ENCODE measurements around the gene NKAP.
"Not testable (repeated sequence)": the region's sequence is repeated elsewhere in the genome, so short reads cannot be mapped to it uniquely, and the experiment has no call there.

The NKAP gene

DNA sequence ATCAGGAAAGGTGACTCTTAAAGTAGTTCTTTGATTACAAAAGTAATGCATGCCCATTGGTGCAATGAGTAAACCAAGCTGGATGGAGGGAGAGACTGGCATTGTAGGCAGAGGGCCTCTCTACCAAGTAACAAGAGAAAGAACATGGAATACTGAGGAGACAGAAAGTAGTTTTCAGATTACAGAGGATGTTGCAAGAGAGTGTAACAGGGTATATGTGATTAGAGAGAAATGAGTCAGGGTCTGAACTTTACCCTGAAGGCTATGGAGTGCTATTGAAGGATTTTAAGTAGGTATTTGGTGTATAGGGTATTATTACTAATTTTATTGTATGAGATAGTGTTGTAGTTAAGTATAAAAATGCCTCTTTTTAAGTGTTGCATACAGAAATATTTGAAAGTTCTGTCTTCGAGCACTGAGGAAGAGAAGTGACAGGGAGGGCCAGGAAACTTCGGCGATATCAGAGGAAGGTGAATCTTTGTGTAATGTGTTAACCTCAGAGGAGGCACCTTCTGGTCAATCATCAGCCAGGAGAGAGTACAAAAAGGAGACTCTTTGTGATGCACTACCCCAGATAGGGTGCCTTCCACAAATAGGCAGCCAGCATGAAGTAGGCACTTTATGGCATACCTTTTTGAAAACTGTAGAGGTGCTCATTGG lies 8.2 kb downstream of the NKAP start:
- no peak for DNase-seq

DNA sequence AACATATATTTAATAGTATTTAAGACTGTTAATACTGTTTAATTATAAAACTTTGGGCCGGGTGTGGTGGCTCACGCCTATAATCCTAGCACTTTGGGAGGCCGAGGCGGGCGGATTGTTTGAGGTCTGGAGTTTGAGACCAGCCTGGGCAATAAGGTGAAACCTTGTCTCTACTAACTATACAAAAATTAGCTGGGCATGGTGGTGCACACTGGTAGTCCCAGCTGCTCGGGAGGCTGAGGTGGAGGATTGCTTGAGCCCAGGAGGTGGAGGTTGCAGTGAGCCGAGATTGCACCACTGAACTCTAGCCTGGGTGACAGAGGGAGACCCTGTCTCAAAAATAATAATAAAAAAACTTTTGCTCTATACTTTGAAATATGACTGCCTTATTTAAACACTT lies 21.2 kb downstream of the NKAP start:
- not testable (repeated sequence) for DNase-seq

DNA sequence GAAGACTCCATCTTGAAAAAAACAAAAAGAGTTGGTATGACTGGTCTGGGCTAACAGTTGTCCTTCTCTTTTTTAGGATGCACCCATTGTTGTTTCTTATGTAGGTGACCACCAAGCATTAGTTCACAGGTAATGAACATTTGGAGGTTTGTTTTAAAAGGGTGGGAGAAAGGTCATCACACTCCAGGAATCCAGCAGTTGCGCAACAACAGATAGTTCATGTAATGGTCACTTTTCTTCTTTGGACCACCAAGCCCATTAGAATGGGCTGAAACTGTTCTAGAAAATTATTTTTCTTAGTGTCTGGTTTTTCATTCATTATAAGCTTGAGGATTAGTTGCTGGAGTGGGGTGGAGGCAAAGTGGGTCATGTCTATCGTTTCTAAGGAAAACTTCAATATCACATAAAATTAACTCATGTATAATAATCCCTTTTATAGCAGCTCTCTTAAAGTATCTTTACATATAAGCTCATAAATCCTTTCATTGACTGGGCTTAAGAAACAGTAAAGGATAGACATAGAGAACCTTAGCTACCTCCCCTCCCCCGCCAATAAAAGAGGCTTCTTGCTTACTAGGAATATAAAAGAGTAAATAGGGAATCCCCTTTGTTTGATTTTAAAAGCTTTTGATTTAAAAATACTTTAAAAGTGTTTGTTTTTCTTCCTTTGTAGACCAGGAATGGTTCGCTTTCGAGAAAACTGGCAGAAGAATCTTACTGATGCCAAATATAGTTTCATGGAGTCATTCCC lies 23.5 kb downstream of the NKAP start:
- no peak for DNase-seq

DNA sequence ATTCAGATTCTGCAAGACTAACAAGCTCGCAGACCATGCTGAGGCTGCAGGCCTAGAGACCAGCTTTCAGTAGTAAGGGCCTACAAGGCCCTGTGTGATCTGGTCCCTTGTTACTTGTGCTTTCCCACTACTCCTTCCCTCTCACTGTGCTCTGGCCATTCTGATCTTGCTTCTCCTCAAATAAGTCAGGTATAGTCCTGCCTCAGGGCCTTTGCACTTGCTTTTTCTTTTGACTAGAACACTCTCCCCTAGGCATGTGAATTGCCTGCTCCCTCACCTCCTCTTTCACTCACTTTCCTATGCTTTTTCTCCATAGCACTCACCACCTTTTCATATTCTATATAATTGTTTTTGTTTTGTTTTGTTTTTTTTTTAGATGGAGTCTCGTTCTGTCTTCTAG lies 25.7 kb downstream of the NKAP start:
- DNase-seq, result no peak

DNA sequence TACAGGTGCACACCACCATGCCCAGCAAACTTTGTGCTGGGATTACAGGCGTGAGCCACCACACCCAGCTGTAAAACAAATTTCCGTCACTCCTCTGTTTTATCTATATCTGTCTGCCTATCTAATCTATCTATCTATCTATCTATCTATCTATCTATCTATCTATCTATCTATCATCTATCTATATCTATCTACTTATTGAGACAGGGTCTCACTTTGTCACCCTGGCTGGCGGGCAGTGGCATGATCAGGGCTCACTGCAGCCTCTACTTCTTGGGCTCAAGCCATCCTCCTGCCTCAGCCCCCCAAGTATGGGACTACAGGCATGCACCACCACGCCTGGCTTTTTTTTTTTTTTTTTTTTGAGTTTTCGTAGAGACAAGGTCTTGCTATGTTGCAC lies 27.2 kb downstream of the NKAP start:
- DNase-seq, result no peak

DNA sequence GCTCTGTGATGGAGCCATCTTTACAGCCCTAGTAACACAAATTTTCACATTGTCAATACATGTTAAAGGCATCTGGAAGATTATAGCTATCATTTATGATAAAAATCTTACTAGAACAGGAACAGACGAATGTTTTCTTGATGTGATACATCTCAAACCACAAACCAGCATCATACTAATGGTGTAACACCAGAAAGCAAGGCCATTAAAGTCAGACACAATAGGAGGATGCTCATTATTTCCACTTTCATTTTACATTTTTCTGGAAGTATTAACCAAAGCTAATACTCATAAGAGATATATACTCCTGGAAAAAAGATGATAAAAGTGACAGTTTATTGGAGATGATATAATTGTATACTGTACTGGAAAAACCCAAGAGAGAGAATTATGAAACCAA lies 42.6 kb downstream of the NKAP start:
- DNase-seq, result no peak

DNA sequence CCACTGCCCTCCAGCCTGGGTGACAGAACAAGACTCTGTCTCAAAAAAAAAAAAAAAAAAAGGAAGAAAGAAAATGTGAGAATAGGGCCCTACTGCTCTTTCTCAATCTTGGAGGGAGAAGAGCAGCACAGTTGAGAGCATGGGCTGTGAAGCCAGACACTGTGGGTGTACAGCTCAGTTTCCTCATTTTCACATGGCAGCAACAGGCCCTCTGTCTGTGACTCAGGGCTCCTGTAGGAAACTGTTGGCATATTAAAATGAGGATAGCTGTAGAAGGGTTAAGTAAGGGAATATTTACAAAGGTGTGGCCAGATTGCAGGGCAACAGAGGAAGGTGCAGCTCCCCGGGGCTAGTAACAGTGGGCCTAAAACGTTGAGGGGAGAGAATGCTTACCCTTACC lies 44.4 kb downstream of the NKAP start:
- DNase-seq, result no peak

DNA sequence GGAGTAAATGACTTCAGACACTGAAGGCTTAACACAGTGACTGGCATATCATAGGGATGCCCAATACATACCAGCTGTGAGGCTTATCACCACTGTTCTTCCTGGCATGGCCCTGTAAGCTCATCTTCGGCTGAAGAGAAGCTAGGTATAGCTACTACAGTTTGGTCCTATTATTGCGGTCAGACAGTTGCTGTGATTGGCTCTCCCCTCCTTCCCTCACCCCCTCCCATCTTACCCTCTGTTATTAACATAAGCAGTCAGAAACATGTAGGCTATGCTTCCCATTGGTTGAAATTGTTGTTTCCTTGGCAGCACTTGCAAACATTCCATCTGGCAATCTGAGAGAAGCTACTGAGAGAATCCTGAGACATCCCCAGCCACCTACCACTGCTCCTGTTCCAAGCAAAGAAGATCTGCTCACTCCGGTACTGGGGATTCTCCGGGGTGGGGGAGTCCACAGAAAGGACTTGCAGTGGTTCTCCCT lies 47.7 kb downstream of the NKAP start, which contains the start of gene AKAP14:
AKAP14 (plus strand) TSS at position 51 of the 484 bp plus-strand sequence. CDS start 7,331 bp downstream, outside the sequence.
- no peak for DNase-seq

DNA sequence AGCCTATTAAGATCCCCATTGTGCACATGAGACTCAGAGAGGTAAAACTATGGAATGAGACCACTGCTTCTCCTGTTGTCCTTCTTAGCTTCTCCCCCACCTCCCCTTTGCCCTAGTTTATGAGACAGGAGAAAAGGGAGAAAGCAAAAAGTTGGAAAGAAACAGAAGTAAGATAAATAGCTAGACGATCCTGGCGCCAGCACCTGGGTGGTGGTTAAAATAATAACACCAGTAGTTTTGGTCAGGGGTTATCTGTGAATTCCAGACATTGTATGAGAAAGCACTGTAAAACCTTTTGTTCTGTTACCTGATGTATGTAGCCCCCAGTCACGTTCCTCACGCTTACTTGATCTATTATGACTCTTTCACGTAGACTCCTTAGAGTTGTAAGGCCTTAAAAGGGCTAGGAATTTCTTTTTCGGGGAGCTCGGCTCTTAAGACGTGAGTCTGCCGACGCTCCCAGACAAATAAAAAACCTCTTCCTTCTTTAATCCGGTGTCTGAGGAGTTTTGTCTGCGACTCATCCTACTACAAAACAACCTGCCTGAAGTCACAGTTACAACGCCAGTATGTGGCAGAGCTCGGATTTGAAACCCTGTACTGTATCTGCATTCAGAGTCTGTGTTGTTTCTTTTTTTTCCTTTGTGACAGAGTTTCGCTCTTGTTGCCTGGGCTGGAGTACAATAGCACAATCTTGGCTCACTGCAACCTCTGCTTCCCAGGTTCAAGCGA lies 51.4 kb downstream of the NKAP start:
- not testable (repeated sequence) for DNase-seq

DNA sequence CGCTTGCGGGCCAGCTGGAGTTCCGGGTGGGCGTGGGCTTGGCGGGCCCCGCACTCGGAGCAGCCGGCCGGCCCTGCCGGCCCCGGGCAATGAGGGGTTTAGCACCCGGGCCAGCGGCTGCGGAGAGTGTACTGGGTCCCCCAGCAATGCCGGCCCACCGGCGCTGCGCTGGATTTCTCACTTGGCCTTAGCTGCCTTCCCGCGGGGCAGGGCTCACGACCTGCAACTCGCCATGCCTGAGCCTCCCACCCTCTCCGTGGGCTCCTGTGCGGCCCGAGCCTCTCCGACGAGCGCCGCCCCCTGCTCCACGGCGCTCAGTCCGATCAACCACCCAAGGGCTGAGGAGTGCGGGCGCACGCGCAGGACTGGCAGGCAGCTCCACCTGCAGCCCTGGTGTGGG lies 52.9 kb downstream of the NKAP start:
- not testable (repeated sequence) for DNase-seq

DNA sequence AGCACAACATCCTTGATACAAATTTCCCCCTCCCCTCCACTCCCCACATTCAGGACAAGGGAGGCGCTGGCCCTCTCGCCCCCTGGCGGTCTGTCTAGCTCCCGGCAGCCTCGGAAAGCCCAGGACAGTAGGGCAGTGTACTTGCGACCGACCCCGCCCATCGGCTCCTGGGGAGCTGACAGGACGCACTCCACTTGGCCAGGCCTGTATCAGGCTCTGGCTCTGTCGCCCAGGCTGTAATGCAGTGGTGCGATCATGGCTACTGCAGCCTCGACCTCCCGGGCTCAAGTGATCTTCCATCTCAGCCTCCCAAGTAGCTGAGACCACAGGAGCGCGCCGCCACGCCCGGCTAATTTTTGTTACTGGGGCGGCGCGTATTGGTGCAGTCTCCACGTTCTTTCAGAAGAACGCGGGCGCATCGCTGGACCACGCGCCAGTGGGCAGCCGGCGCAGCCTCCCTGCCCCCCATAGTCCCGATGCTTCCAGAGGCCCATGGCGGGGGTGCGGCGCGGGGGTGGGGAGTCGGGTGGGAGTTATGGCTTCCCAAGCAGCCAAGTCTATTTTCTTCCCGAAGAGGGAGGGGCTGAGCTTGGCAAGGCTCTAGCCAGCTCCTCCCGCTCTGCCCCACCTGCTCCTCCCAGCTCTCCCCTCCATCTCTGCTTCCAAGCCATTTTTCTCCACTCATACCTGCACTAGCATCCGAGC lies 55.7 kb downstream of the NKAP start:
- peak; percentile 54 for DNase-seq

DNA sequence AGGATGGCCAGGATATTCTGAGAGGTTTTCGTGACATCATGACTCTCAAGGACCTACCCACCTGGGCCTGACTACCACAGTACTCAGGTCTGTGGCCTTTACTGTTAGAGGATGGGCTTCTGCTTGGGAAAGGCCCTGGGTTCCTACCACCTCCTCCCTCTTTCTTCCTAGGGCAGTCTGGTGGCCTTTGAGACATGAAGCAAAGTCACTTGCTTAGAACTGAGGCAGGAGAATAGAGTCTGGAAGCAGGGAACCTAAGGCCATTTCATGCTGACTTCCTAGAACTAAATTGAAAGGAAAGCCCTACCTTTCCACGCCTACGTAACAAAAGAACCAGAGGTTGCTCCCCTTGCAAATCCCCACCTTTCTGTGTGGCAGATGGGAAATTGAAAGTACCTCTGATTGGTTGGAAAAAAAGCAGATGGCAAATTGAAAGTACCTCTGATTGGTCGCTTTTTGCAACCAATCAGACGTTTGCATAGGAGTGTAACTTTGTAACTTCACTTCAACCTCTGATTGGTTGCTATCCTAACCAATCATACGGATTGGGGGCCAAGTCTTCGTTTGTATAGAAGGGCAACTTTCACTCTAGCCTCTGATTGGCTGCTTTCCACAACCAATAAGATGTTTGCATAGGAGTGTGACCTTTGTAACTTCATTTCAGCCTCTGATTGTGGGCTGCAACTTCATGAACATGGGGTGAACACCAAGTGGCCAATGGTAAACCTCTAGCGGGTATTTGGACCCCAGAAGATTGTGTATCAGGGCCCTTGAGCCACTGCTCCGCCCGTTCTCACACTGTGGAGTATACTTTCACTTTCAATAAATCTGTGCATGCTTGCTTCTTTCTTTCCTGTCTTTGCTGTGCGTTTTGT lies 57.8 kb downstream of the NKAP start:
- DNase-seq, result no peak

DNA sequence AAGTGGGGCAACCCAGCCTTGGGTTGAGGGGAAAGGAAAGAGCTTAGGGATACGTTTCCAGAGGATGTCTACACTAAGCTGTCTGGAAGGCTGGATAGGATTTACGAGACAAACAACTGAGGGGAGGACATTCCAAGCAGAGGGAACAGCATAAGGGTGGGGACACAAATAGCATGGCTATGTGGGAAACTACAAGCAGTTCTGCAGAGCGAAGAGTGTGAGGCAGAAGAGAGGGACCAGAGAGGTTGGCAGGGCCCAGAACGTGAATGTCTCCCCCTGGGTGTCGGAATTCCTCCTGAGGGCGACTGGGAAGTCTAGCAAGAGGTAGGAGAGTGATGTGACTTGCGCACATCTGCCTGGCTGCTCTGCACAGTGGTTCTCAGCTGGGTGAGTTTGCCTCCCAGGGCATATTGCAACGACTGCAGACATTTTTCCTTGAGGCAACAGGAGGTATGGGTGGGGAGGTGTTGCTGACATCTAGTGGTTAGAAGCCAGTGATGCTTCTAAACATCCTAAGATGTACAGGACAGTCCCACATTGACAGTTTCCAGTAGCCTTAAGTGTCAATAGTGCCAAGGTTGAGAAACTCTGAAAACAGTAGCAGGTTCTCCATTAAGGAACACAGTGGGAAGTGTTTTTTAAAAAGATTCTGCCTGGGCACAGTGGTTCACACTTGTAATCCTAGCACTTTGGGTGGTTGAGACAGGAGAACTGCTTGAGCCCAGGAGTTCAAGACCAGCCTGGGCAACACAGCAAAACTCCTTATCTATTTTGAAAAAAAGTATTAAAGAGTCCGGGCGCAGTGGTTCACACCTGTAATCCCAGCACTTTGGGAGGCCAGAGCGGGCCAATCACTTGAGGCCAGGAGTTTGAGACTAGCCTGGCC lies 62.8 kb downstream of the NKAP start:
- no peak for DNase-seq

DNA sequence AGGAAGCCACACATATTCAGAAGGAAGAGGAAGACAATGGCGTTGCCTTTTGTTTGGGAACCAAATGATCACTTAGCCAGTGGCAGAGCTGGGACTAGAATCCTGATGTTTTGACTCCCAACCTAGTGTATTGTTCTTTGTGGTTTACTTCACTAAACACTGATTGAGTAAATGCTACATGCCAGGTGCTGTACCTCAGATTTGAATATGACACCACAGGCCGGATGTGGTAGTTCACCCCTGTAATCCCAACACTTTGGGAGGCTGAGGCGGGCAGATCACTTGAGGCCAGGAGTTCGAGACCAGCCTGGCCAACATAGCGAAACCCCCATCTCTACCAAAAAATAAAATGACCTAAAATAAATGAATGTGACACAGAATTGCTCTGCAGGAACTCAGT lies 63.5 kb downstream of the NKAP start:
- DNase-seq, result no peak

DNA sequence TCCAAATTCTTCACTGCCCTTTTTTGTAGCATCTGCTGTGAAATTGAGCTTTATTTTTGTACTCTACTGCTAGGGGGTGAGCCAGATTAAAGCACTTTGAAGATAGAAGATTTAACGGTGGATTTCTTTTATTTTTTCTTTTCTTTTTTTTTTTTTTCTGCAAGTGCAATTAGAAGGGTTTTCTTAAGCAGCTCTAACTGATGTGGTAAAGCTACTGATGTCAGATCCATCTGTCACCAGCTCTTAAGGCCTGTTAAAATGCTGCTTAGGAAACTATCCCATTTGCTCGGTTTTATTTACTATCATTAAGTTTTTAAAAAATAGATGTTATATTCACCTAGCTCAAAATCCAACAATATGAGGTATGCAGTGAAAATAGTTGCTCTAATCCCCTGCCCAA lies 64.8 kb downstream of the NKAP start:
- no peak for DNase-seq

DNA sequence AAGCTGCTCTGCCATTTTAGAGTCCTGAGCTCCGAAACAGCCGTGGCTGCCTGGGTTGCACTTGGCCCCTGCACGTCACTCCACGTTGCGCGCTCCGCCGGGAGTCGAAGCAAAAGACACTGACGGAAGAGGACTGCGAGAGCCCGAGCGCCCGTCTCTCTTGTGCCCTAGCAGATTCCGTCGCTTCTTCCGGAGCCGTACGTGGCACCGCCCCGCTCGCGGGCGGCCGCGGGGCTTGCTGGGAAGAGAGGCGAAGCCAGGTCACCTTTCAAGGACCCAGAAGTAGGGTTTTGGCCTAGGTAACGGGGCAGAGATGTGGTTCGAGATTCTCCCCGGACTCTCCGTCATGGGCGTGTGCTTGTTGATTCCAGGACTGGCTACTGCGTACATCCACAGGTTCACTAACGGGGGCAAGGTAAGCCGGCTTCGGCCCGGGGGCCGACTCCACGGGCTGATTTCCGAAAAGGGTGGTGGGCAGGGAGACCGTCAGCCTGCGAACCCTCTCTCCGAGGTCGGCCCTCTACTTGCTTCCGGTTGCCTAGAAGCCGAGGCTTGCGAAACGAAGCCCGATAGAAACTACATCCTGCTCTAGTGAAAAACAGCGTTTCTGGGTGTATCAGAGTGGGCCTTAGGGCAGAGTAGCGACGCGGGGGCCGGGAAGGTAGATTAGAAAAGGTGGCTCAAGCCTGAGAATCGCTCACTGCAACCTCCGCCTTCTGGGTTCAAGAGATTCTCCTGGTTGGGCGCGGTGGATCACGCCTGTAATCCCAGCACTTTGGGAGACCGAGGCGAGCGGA lies 71.8 kb downstream of the NKAP start, which contains the start of the genes NDUFA1 and RNF113A:
NDUFA1 (plus strand) TSS at position 234 of the 797 bp plus-strand sequence; CDS start at position 314, 80 bp downstream.
RNF113A (minus strand) TSS at position 135 of the 797 bp plus-strand sequence; CDS start at position 15, 120 bp downstream.
- peak; percentile 82 for DNase-seq

DNA sequence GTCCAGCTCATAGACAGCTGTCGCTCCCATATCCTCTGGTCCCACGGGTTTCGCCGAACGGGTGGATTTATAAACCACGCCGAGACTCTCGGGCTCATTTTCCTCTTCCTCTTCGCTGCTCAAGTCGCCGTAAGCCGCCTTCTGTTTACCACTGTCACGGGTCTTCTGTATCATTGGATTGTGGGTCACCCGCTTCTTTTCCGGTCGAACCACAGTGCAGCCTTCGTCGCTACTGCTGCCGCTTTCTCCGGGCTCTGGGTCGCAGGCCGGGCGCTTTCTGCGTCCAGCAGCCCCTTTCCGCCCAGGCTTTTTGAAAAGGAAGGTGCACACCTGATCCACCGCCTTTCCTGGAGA lies 72.3 kb downstream of the NKAP start:
- no peak for DNase-seq
